Activated CD8-positive, alpha-beta memory T cell treated with anti-CD3 and anti-CD28 coated beads, Interleukin-2, amount 50 U/mL, for 24 hours (primary cell): ENCODE data around the gene FXYD3.
A peak's percentile ranks its signal among the peaks of the same experiment; 100 is the strongest.
"Not testable (repeated sequence)": the region's sequence is repeated elsewhere in the genome, so short reads cannot be mapped to it uniquely, and the experiment has no call there.

Source experiments
- DNase-seq: peaks from one replicate; pipeline ENCODE4 v3.0.0-alpha.2; 2020; ENCODE audit errors: extremely low read depth

The FXYD3 gene

GRCh38 chr19:35086455-35086854, 29.2 kb upstream of the FXYD3 start:
- no peak for DNase-seq

GRCh38 chr19:35087393-35087792, 28.2 kb upstream of the FXYD3 start:
- no peak for DNase-seq

- DNase-seq, result no peak
These were observed 27.3 kb upstream of the FXYD3 start for GRCh38 chr19:35088131-35088913.

- DNase-seq, result no peak
These were observed 26.1 kb upstream of the FXYD3 start for GRCh38 chr19:35089554-35089953.

- no peak for DNase-seq
These were observed 25.5 kb upstream of the FXYD3 start for GRCh38 chr19:35090160-35090505.

GRCh38 chr19:35090506-35091214, 25.0 kb upstream of the FXYD3 start:
- peak; percentile 6 for DNase-seq

GRCh38 chr19:35093430-35093829, 22.2 kb upstream of the FXYD3 start:
- no peak for DNase-seq

- DNase-seq, result no peak
These were observed 21.5 kb upstream of the FXYD3 start for GRCh38 chr19:35093941-35094647.

GRCh38 chr19:35094656-35095055, 21.0 kb upstream of the FXYD3 start:
- DNase-seq, result no peak

GRCh38 chr19:35095667-35096368, 19.8 kb upstream of the FXYD3 start:
- DNase-seq, result no peak

GRCh38 chr19:35098413-35099049, 17.1 kb upstream of the FXYD3 start:
- no peak for DNase-seq

GRCh38 chr19:35099155-35099896, 16.3 kb upstream of the FXYD3 start:
- no peak for DNase-seq

GRCh38 chr19:35099897-35100275, 15.7 kb upstream of the FXYD3 start:
- DNase-seq, result no peak

GRCh38 chr19:35100588-35101533, 14.8 kb upstream of the FXYD3 start:
- no peak for DNase-seq

- DNase-seq, result not testable (repeated sequence)
These were observed 13.7 kb upstream of the FXYD3 start for GRCh38 chr19:35101949-35102348.

GRCh38 chr19:35103614-35104013, 12.0 kb upstream of the FXYD3 start:
- DNase-seq, result not testable (repeated sequence)

GRCh38 chr19:35104361-35104760, 11.3 kb upstream of the FXYD3 start:
- DNase-seq, result no peak

GRCh38 chr19:35105047-35105410, 10.6 kb upstream of the FXYD3 start:
- no peak for DNase-seq

GRCh38 chr19:35105411-35106290, 10.0 kb upstream of the FXYD3 start:
- no peak for DNase-seq
